Activated B cell treated with CpG ODN at 0.5 μM for 24 hours (primary cell): ENCODE results near the gene PDPK1. TPM values are rescaled to one million over a fixed set of nuclear protein-coding genes. Genes with fewer than 3 reads are reported as not detected.

ENCODE experiments used
- ATAC-seq: fragments of 200-7000 bp; cut with Tn5 transposase; one replicate; pipeline ENCODE4 v1.10.0; 2021; ENCODE audit warnings: low read depth, mild to moderate bottlenecking, moderate library complexity
- CTCF ChIA-PET: fragments of 350-600 bp; sonication (Branson Sonifier 250); formaldehyde crosslinking; loops from one replicate; lab custom pipeline; 2021; ENCODE audit warnings: antibody characterized with exemption; lab: Charles Lee
- POLR2A ChIA-PET: fragments of 350-600 bp; sonication (Branson Sonifier 250); formaldehyde crosslinking; loops from one replicate; lab custom pipeline; 2021; ENCODE audit warnings: antibody characterized with exemption; lab: Charles Lee
- DNase-seq: peaks from one replicate; pipeline ENCODE4 v3.0.0; 2022
- H3K27ac Mint-ChIP-seq: one replicate; pipeline ENCODE4 v1.8.0; 2020; ENCODE audit warnings: mixed read lengths
- H3K27me3 Mint-ChIP-seq: one replicate; pipeline ENCODE4 v1.8.0; 2021; ENCODE audit warnings: mixed read lengths
- H3K36me3 Mint-ChIP-seq: one replicate; pipeline ENCODE4 v1.8.0; 2021; ENCODE audit warnings: low read depth, mixed read lengths
- H3K4me1 Mint-ChIP-seq: one replicate; pipeline ENCODE4 v1.8.0; 2021; ENCODE audit warnings: mixed read lengths
- H3K4me3 Mint-ChIP-seq: one replicate; pipeline ENCODE4 v1.8.0; 2020; ENCODE audit warnings: mild to moderate bottlenecking, mixed read lengths
- H3K9me3 Mint-ChIP-seq: one replicate; pipeline ENCODE4 v1.8.0; 2020; ENCODE audit warnings: mixed read lengths
- CTCF ChIP-seq: fragments of 200-600 bp; IDR thresholded peaks from one replicate; pipeline ENCODE4 v1.8.0; 2022; ENCODE audit warnings: antibody characterized with exemption, mild to moderate bottlenecking
- intact Hi-C: fragments of 100-400 bp; cut with micrococcal nuclease; formaldehyde crosslinking; loops from one replicate; pipeline ENCODE4 v1.15.1; 2024
- total RNA-seq: library from RNA; stranded (reverse); gene quantifications from 2 replicates; pipeline ENCODE4 v1.2.3, GENCODE V29; 2022

The PDPK1 gene
- total RNA-seq: 42.5 and 62.0 TPM in 2 replicates

- H3K27me3 Mint-ChIP-seq: no peaks in the 10 kb centered on the region
- H3K4me1 Mint-ChIP-seq: peaks cover 44% of the 10 kb centered on the region
- H3K9me3 Mint-ChIP-seq: no peaks in the 10 kb centered on the region
- H3K36me3 Mint-ChIP-seq: peaks cover 11% of the 10 kb centered on the region
- CTCF ChIA-PET: interaction anchor here (1.1 kb wide), 1 partner anchor 108 kb away, joined by 3 read pairs; the partner anchor contains the start of gene CCNF
- DNase-seq (peak; percentile 85), ATAC-seq (peak; percentile 88)
- intact Hi-C loops: loop anchor here (1.0 to 10.0 kb wide), 2 partner anchors 24 to 367 kb away; partner anchors contain the start of gene ATP6V0C
- peak within 1 kb of the TSS; percentile 90 for H3K27ac Mint-ChIP-seq
- peak within 1 kb of the TSS; percentile 87 for H3K4me3 Mint-ChIP-seq
- TF ChIP-seq CTCF: no peak
- POLR2A ChIA-PET: interaction anchor here (0.5 to 1.6 kb wide), 7 partner anchors 17 to 383 kb away, joined by 3 to 14 read pairs (median 6); partner anchors contain the start of genes AMDHD2, ATP6V0C and TRAF7
These were observed at the start of gene PDPK1 for GRCh38 chr16:2537451-2538379. Gene PDPK1 (plus strand): TSS chr16:2538021. CDS start chr16:2538113, 92 bp downstream.

GRCh38 chr16:2489581-2489980 is 48.2 kb upstream of the PDPK1 start:
- peaks cover 23% of the 10 kb centered on the region for H3K4me1 Mint-ChIP-seq
- TF ChIP-seq CTCF: no peak
- H3K36me3 Mint-ChIP-seq: no peaks in the 10 kb centered on the region
- POLR2A ChIA-PET: interaction anchor here (1.0 kb wide), 1 partner anchor 30 kb away, joined by 3 read pairs; no protein-coding TSS in a partner anchor
- DNase-seq (no peak), ATAC-seq (no peak)
- no peaks in the 10 kb centered on the region for H3K9me3 Mint-ChIP-seq
- no peaks in the 10 kb centered on the region for H3K27me3 Mint-ChIP-seq
- intact Hi-C loops: loop anchor here (5.0 kb wide), 1 partner anchor 237 kb away; the partner anchor contains the start of gene ECI1
- H3K4me3 Mint-ChIP-seq: no peak overlapping the region
- CTCF ChIA-PET: interaction anchor here (3.4 kb wide), 1 partner anchor 12 kb away, joined by 17 read pairs; no protein-coding TSS in a partner anchor
- no peak overlapping the region for H3K27ac Mint-ChIP-seq

- H3K27me3 Mint-ChIP-seq: no peaks in the 10 kb centered on the region
- DNase-seq (no peak), ATAC-seq (no peak)
- ChIA-PET CTCF (no interaction called here), POLR2A (no interaction called here)
- H3K4me3 Mint-ChIP-seq: no peak overlapping the region
- peaks cover 23% of the 10 kb centered on the region for H3K4me1 Mint-ChIP-seq
- H3K9me3 Mint-ChIP-seq: no peaks in the 10 kb centered on the region
- no peak for TF ChIP-seq CTCF
- H3K36me3 Mint-ChIP-seq: no peaks in the 10 kb centered on the region
- intact Hi-C loops: no loop called here
- no peak overlapping the region for H3K27ac Mint-ChIP-seq
These were observed 47.4 kb upstream of the PDPK1 start for GRCh38 chr16:2490190-2491105.

GRCh38 chr16:2492292-2492691 is 45.5 kb upstream of the PDPK1 start:
- Mint-ChIP-seq H3K36me3 (peaks cover 8% of the 10 kb centered on the region), H3K27ac (no peak overlapping the region), H3K4me3 (no peak overlapping the region), H3K9me3 (no peaks in the 10 kb centered on the region), H3K27me3 (no peaks in the 10 kb centered on the region), H3K4me1 (peaks cover 10% of the 10 kb centered on the region)
- TF ChIP-seq CTCF: no peak
- intact Hi-C loops: no loop called here
- CTCF ChIA-PET: no interaction called here
- ATAC-seq: no peak
- POLR2A ChIA-PET: no interaction called here
- DNase-seq: no peak
